Activated B cell treated with CpG ODN at 0.5 μM for 24 hours (primary cell): Measurements from ENCODE around the gene RDH12. TPM values are rescaled to one million over a fixed set of nuclear protein-coding genes. Genes with fewer than 3 reads are reported as not detected.
A peak's percentile ranks its signal among the peaks of the same experiment; 100 is the strongest.
"Not testable (repeated sequence)": the region's sequence is repeated elsewhere in the genome, so short reads cannot be mapped to it uniquely, and the experiment has no call there.

ENCODE experiments used
- ATAC-seq: fragments of 200-7000 bp; cut with Tn5 transposase; one replicate; pipeline ENCODE4 v1.10.0; 2021; ENCODE audit warnings: low read depth, mild to moderate bottlenecking, moderate library complexity
- CTCF ChIA-PET: fragments of 350-600 bp; sonication (Branson Sonifier 250); formaldehyde crosslinking; loops from one replicate; lab custom pipeline; 2021; ENCODE audit warnings: antibody characterized with exemption; lab: Charles Lee
- POLR2A ChIA-PET: fragments of 350-600 bp; sonication (Branson Sonifier 250); formaldehyde crosslinking; loops from one replicate; lab custom pipeline; 2021; ENCODE audit warnings: antibody characterized with exemption; lab: Charles Lee
- DNase-seq: peaks from one replicate; pipeline ENCODE4 v3.0.0; 2022
- H3K27ac Mint-ChIP-seq: one replicate; pipeline ENCODE4 v1.8.0; 2020; ENCODE audit warnings: mixed read lengths
- H3K27me3 Mint-ChIP-seq: one replicate; pipeline ENCODE4 v1.8.0; 2021; ENCODE audit warnings: mixed read lengths
- H3K36me3 Mint-ChIP-seq: one replicate; pipeline ENCODE4 v1.8.0; 2021; ENCODE audit warnings: low read depth, mixed read lengths
- H3K4me1 Mint-ChIP-seq: one replicate; pipeline ENCODE4 v1.8.0; 2021; ENCODE audit warnings: mixed read lengths
- H3K4me3 Mint-ChIP-seq: one replicate; pipeline ENCODE4 v1.8.0; 2020; ENCODE audit warnings: mild to moderate bottlenecking, mixed read lengths
- H3K9me3 Mint-ChIP-seq: one replicate; pipeline ENCODE4 v1.8.0; 2020; ENCODE audit warnings: mixed read lengths
- intact Hi-C: fragments of 100-400 bp; cut with micrococcal nuclease; formaldehyde crosslinking; loops from one replicate; pipeline ENCODE4 v1.15.1; 2024
- total RNA-seq: library from RNA; stranded (reverse); gene quantifications from 2 replicates; pipeline ENCODE4 v1.2.3, GENCODE V29; 2022
- TF ChIP-seq, protein P1 (sequence below): fragments of 200-600 bp; IDR thresholded peaks from one replicate; pipeline ENCODE4 v1.8.0; 2022; ENCODE audit warnings: antibody characterized with exemption, mild to moderate bottlenecking

The RDH12 gene
- not detected in 2 replicates for total RNA-seq

DNA sequence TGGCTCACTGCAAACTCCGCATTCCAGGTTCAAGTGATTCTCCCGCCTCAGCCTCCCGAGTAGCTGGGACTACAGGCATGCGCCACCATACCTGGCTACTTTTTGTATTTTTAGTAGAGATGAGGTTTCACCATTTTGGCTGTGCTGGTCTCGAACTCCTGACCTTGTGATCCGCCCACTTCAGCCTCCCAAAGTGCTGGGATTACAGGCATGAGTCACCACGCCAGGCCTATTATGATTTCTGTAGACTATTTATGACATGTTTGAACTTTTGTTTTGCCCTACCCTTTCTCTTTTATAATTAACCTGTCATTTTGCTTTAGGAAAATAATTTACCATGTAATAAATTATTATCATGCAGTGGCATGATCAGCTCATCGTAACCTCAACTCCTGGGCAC, at the start of gene RDH12:
TSS of gene RDH12 (plus strand) at position 395 of the 400 bp plus-strand sequence. CDS start 20,757 bp downstream, outside the sequence.
- not testable (repeated sequence) for H3K9me3 Mint-ChIP-seq
- intact Hi-C loops = loop anchor here (5.0 kb wide), 1 partner anchor 34 kb away; no protein-coding TSS in a partner anchor
- CTCF ChIA-PET = interaction anchor here (9.2 kb wide), 1 partner anchor 117 kb away, joined by 180 read pairs; no protein-coding TSS in a partner anchor

GRCh38 chr14:67652189-67652588, 49.5 kb upstream of the RDH12 start:
- ChIA-PET POLR2A (no interaction called here), CTCF (interaction anchor here (1.2 to 1.3 kb wide), 2 partner anchors 46 to 68 kb away, joined by 3 read pairs; no protein-coding TSS in a partner anchor)
- intact Hi-C loops = no loop called here
- H3K27me3 Mint-ChIP-seq = no peaks in the 10 kb centered on the region
- H3K9me3 Mint-ChIP-seq = no peaks in the 10 kb centered on the region
- H3K27ac Mint-ChIP-seq = no peak overlapping the region
- H3K4me3 Mint-ChIP-seq = no peak overlapping the region
- H3K36me3 Mint-ChIP-seq = peaks cover 86% of the 10 kb centered on the region
- ATAC-seq (no peak), DNase-seq (no peak)
- no peaks in the 10 kb centered on the region for H3K4me1 Mint-ChIP-seq
- TF ChIP-seq, protein P1, sequence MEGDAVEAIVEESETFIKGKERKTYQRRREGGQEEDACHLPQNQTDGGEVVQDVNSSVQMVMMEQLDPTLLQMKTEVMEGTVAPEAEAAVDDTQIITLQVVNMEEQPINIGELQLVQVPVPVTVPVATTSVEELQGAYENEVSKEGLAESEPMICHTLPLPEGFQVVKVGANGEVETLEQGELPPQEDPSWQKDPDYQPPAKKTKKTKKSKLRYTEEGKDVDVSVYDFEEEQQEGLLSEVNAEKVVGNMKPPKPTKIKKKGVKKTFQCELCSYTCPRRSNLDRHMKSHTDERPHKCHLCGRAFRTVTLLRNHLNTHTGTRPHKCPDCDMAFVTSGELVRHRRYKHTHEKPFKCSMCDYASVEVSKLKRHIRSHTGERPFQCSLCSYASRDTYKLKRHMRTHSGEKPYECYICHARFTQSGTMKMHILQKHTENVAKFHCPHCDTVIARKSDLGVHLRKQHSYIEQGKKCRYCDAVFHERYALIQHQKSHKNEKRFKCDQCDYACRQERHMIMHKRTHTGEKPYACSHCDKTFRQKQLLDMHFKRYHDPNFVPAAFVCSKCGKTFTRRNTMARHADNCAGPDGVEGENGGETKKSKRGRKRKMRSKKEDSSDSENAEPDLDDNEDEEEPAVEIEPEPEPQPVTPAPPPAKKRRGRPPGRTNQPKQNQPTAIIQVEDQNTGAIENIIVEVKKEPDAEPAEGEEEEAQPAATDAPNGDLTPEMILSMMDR = no peak

More for the DNA sequence above, at the start of gene RDH12:
- H3K27ac Mint-ChIP-seq, H3K4me3 Mint-ChIP-seq, H3K4me1 Mint-ChIP-seq, H3K36me3 Mint-ChIP-seq, H3K27me3 Mint-ChIP-seq, DNase-seq, ATAC-seq: not testable (repeated sequence)
- POLR2A ChIA-PET = interaction anchor here (0.7 kb wide), 1 partner anchor 270 kb away, joined by 13 read pairs; no protein-coding TSS in a partner anchor

DNA sequence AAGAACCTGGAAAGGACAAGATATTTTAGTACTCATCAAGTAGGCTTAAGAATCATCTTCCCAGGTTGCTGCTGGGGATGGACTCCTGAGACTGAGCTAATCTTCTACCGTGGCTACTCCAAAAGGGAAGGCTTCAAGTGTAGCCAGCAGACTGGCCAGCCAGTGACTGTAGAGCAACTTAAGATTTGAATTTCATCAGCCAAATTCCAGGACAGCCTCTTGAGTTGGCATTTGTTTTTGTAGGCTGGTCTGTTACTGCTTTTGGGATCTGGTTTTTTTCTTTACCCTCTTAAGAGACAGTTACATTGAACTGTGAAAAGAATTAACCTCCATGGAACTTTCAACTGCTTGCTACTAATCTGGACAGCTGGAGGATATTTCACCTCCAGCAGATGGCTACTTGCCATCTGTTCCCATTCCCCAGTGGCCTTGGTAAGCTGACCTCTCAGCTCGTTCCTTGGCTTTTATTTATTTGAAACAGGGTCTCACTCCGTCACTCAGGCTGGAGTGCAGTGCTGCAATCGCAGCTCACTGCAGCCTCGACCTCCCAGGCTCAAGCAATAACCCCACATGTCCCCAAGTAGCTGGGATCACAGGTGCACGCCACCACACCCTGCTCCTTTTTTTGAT, 47.9 kb upstream of the RDH12 start:
- ATAC-seq = no peak
- TF ChIP-seq, protein P1 = no peak
- Mint-ChIP-seq H3K4me3 (no peak overlapping the region), H3K9me3 (no peaks in the 10 kb centered on the region), H3K36me3 (peaks cover 91% of the 10 kb centered on the region), H3K4me1 (no peaks in the 10 kb centered on the region), H3K27me3 (no peaks in the 10 kb centered on the region), H3K27ac (no peak overlapping the region)
- ChIA-PET POLR2A (no interaction called here), CTCF (interaction anchor here (1.3 kb wide), 1 partner anchor 13 kb away, joined by 3 read pairs; no protein-coding TSS in a partner anchor)
- DNase-seq = no peak
- intact Hi-C loops = no loop called here

DNA sequence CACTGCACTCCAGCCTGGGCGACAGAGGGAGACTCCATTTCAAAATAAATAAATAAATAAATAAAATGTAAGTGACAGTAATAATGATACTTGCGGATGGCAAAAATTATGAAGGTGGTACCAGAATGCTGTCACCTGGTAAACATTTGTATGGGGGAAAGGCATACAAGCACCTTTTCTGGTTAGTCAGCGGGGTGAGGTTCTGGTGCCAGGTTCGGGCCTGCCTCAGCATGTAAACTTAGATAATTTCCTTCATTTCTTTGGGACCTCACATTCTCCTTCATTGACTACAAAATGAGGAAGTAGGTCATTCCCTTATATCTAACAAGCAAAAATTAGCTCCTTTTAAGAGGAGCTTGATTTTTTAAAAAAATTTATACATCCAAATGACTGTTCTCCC, 38.1 kb upstream of the RDH12 start:
- Mint-ChIP-seq H3K9me3 (no peaks in the 10 kb centered on the region), H3K4me1 (peaks cover 35% of the 10 kb centered on the region), H3K4me3 (no peak overlapping the region), H3K27me3 (no peaks in the 10 kb centered on the region), H3K36me3 (peaks cover 24% of the 10 kb centered on the region), H3K27ac (no peak overlapping the region)
- ChIA-PET POLR2A (no interaction called here), CTCF (interaction anchor here (0.7 to 2.2 kb wide), 6 partner anchors 41 to 237 kb away, joined by 3 to 12 read pairs (median 3); no protein-coding TSS in a partner anchor)
- no peak for DNase-seq
- ATAC-seq = no peak
- TF ChIP-seq, protein P1 = no peak
- intact Hi-C loops = no loop called here

GRCh38 chr14:67665868-67666267, 35.8 kb upstream of the RDH12 start:
- Mint-ChIP-seq H3K36me3 (peaks cover 5% of the 10 kb centered on the region), H3K27ac (peak overlapping the region; percentile 68), H3K4me1 (peaks cover 50% of the 10 kb centered on the region), H3K27me3 (no peaks in the 10 kb centered on the region), H3K9me3 (no peaks in the 10 kb centered on the region), H3K4me3 (no peak overlapping the region)
- ChIA-PET CTCF (interaction anchor here (0.7 to 3.9 kb wide), 10 partner anchors 35 to 239 kb away, joined by 3 to 81 read pairs (median 8); partner anchors contain the start of genes ARG2 and PIGH), POLR2A (no interaction called here)
- TF ChIP-seq, protein P1 = no peak
- DNase-seq (no peak), ATAC-seq (no peak)
- intact Hi-C loops = loop anchor here (5.0 kb wide), 1 partner anchor 36 kb away; the partner anchor contains the start of gene RDH12
